ENCODE measurements around the gene ATP10A.
"Not testable (repeated sequence)": the region's sequence is repeated elsewhere in the genome, so short reads cannot be mapped to it uniquely, and the experiment has no call there.

The ATP10A gene

DNA sequence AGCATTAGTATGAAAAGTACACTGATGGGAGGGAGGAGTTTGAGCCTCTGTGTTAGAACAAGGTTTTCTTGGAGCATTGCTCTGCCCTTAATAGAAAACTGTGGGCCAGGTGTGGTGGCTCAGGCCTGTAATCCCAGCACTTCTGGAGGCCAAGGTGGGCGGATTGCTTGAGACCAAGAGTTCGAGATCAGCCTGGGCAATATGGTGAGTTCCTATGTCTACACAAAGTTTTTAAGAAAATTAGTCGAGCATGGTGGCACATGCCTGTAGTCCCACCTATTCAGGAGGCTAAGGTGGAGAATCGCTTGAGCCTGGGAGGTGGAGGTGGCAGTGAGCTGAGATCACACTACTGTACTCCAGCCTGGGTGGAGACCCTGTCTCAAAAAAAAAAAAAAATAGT lies 103.7 kb downstream of the ATP10A start:
- Histone ChIP-seq H3K23ac (ENCODE audit: low read depth, low read length, poor library complexity) (no peak overlapping the region), H3K4me2 (ENCODE audit: insufficient read depth, low read length, poor library complexity, severe bottlenecking) (no peak overlapping the region), H3K4me1 (ENCODE audit: control insufficient read depth in 2 of 2, insufficient read depth in 1 of 2, low read depth in 1 of 2, low read length in 2 of 2) (peaks cover 0 to 2% of the 10 kb centered on the region in 2 donors), H3K79me1 (ENCODE audit: low read depth, low read length) (no peaks in the 10 kb centered on the region), H4K8ac (ENCODE audit: low read depth, low read length) (no peak overlapping the region), H3K36me3 (replicated peaks in 1 of 2; ENCODE audit: control insufficient read depth in 2 of 2, insufficient read depth in 2 of 2, low read length in 2 of 2) (no peaks in the 10 kb centered on the region), H3K18ac (ENCODE audit: low read length) (no peak overlapping the region), H2AFZ (ENCODE audit: low read length) (no peak overlapping the region), H3K9ac (ENCODE audit: low read depth, low read length, poor library complexity) (no peak overlapping the region), H2BK5ac (ENCODE audit: low read length) (no peak overlapping the region), H2BK15ac (ENCODE audit: low read length) (no peak overlapping the region), H2BK12ac (ENCODE audit: low read length) (no peak overlapping the region), H3K27me3 (ENCODE audit: control insufficient read depth in 3 of 3, insufficient read depth in 3 of 3, low read depth in 1 of 3, low read length in 3 of 3) (no peaks in the 10 kb centered on the region), H3K27ac (replicated peaks; ENCODE audit: low read length) (no peak overlapping the region), H2AK5ac (ENCODE audit: low read depth, low read length) (no peak overlapping the region), H2BK120ac (ENCODE audit: low read depth, low read length) (no peak overlapping the region), H3K14ac (ENCODE audit: low read length) (no peak overlapping the region), H4K91ac (ENCODE audit: low read depth, low read length, poor library complexity) (no peak overlapping the region), H3K4me3 (ENCODE audit: low read length in 2 of 2) (no peak overlapping the region), H3K4ac (ENCODE audit: low read length) (no peak overlapping the region), H3K9me3 (replicated peaks in 1 of 2; ENCODE audit: control insufficient read depth in 2 of 2, insufficient read depth in 1 of 2, low read depth in 1 of 2, low read length in 2 of 2) (no peaks in the 10 kb centered on the region)
- DNase-seq (ENCODE audit: low spot score), result no peak
- WGBS, 2 donors (ENCODE audit: extremely low coverage in 2 of 2, insufficient read length in 2 of 2, insufficient replicate concordance in 1 of 2), result no CpG with 5 or more reads among the region's 4 CpGs

- not testable (repeated sequence) for H2BK120ac ChIP-seq (ENCODE audit: low read depth, low read length); H2BK12ac ChIP-seq (ENCODE audit: low read length); H2AFZ ChIP-seq (ENCODE audit: low read length); H3K4ac ChIP-seq (ENCODE audit: low read length); H3K79me1 ChIP-seq (ENCODE audit: low read depth, low read length); H3K27ac ChIP-seq (replicated peaks; ENCODE audit: low read length); H3K9ac ChIP-seq (ENCODE audit: low read depth, low read length, poor library complexity); H3K4me3 ChIP-seq (ENCODE audit: low read length in 2 of 2); H3K4me1 ChIP-seq (ENCODE audit: control insufficient read depth in 2 of 2, insufficient read depth in 1 of 2, low read depth in 1 of 2, low read length in 2 of 2); H2AK5ac ChIP-seq (ENCODE audit: low read depth, low read length); H3K9me3 ChIP-seq (replicated peaks in 1 of 2; ENCODE audit: control insufficient read depth in 2 of 2, insufficient read depth in 1 of 2, low read depth in 1 of 2, low read length in 2 of 2); H3K18ac ChIP-seq (ENCODE audit: low read length); H4K8ac ChIP-seq (ENCODE audit: low read depth, low read length); H3K27me3 ChIP-seq (ENCODE audit: control insufficient read depth in 3 of 3, insufficient read depth in 3 of 3, low read depth in 1 of 3, low read length in 3 of 3); H3K4me2 ChIP-seq (ENCODE audit: insufficient read depth, low read length, poor library complexity, severe bottlenecking); H2BK5ac ChIP-seq (ENCODE audit: low read length); H3K36me3 ChIP-seq (replicated peaks in 1 of 2; ENCODE audit: control insufficient read depth in 2 of 2, insufficient read depth in 2 of 2, low read length in 2 of 2); H2BK15ac ChIP-seq (ENCODE audit: low read length); H3K14ac ChIP-seq (ENCODE audit: low read length); DNase-seq (ENCODE audit: low spot score); H4K91ac ChIP-seq (ENCODE audit: low read depth, low read length, poor library complexity); H3K23ac ChIP-seq (ENCODE audit: low read depth, low read length, poor library complexity)
- WGBS, 2 donors (ENCODE audit: extremely low coverage in 2 of 2, insufficient read length in 2 of 2, insufficient replicate concordance in 1 of 2), result no CpG with 5 or more reads among the region's 11 CpGs
Observed at GRCh38 chr15:25758612-25759011, 104.5 kb downstream of the ATP10A start.

DNA sequence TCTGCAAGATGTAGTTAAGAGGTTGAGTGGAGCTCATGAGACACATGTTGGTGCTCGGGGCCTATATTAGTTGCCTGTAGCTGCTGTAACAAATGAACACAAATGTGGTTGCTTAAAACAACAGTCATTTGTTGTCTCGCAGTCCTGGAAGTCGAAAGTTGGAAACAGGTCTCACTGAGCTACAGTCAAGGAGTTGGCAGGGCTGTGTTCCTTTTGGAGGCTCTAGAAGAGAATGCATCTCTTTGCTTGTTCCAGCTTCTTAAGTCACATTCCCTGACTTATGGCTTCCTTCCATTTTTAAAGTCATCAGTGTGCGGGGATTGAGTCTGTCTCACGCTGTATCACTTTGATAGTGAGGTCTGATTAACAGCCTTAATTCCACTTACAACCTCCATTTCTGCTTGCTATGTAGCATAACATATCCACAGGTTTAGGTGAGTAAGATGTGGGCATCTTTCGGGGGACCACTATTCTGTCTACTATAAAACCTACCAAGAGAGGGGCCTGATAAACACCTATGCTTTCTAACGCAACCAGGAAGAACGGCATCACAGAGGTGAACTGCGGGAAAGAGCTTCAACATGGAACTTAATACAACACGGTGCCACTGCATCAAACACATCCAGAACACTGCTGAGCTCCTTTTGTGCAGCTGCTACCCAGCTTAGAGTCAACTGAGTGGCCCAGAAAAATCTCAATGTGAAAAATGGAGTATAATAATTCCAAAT lies 119.4 kb downstream of the ATP10A start:
- no peaks in the 10 kb centered on the region for H3K79me1 ChIP-seq (ENCODE audit: low read depth, low read length)
- H4K91ac ChIP-seq (ENCODE audit: low read depth, low read length, poor library complexity), result no peak overlapping the region
- H3K9me3 ChIP-seq (replicated peaks in 1 of 2; ENCODE audit: control insufficient read depth in 2 of 2, insufficient read depth in 1 of 2, low read depth in 1 of 2, low read length in 2 of 2), result peaks cover 0 to 3% of the 10 kb centered on the region in 2 donors
- H3K27ac ChIP-seq (replicated peaks; ENCODE audit: low read length), result no peak overlapping the region
- H3K9ac ChIP-seq (ENCODE audit: low read depth, low read length, poor library complexity), result no peak overlapping the region
- H3K36me3 ChIP-seq (replicated peaks in 1 of 2; ENCODE audit: control insufficient read depth in 2 of 2, insufficient read depth in 2 of 2, low read length in 2 of 2), result no peaks in the 10 kb centered on the region
- H4K8ac ChIP-seq (ENCODE audit: low read depth, low read length), result no peak overlapping the region
- no peaks in the 10 kb centered on the region for H3K27me3 ChIP-seq (ENCODE audit: control insufficient read depth in 3 of 3, insufficient read depth in 3 of 3, low read depth in 1 of 3, low read length in 3 of 3)
- peaks cover 12% of the 10 kb centered on the region in 2 donors for H3K4me1 ChIP-seq (ENCODE audit: control insufficient read depth in 2 of 2, insufficient read depth in 1 of 2, low read depth in 1 of 2, low read length in 2 of 2)
- no peak overlapping the region for H2BK5ac ChIP-seq (ENCODE audit: low read length)
- H2BK12ac ChIP-seq (ENCODE audit: low read length), result no peak overlapping the region
- no peak overlapping the region for H2BK15ac ChIP-seq (ENCODE audit: low read length)
- H2AFZ ChIP-seq (ENCODE audit: low read length), result no peak overlapping the region
- no peak overlapping the region for H3K4ac ChIP-seq (ENCODE audit: low read length)
- H2BK120ac ChIP-seq (ENCODE audit: low read depth, low read length), result no peak overlapping the region
- DNase-seq (ENCODE audit: low spot score), result no peak
- H3K4me3 ChIP-seq (ENCODE audit: low read length in 2 of 2), result no peak overlapping the region
- H2AK5ac ChIP-seq (ENCODE audit: low read depth, low read length), result no peak overlapping the region
- no peak overlapping the region for H3K23ac ChIP-seq (ENCODE audit: low read depth, low read length, poor library complexity)
- no CpG with 5 or more reads among the region's 10 CpGs for WGBS, 2 donors (ENCODE audit: extremely low coverage in 2 of 2, insufficient read length in 2 of 2, insufficient replicate concordance in 1 of 2)
- no peak overlapping the region for H3K14ac ChIP-seq (ENCODE audit: low read length)
- H3K4me2 ChIP-seq (ENCODE audit: insufficient read depth, low read length, poor library complexity, severe bottlenecking), result no peak overlapping the region
- no peak overlapping the region for H3K18ac ChIP-seq (ENCODE audit: low read length)

GRCh38 chr15:25742776-25743547 lies 120.2 kb downstream of the ATP10A start:
- no peak for DNase-seq (ENCODE audit: low spot score)
- no peak overlapping the region for H3K14ac ChIP-seq (ENCODE audit: low read length)

More at GRCh38 chr15:25742776-25743547, 120.2 kb downstream of the ATP10A start:
- Histone ChIP-seq H3K18ac (ENCODE audit: low read length) (peak overlapping the region; percentile 5), H3K9ac (ENCODE audit: low read depth, low read length, poor library complexity) (no peak overlapping the region), H2BK120ac (ENCODE audit: low read depth, low read length) (no peak overlapping the region), H3K4ac (ENCODE audit: low read length) (no peak overlapping the region), H2AK5ac (ENCODE audit: low read depth, low read length) (no peak overlapping the region), H3K9me3 (replicated peaks in 1 of 2; ENCODE audit: control insufficient read depth in 2 of 2, insufficient read depth in 1 of 2, low read depth in 1 of 2, low read length in 2 of 2) (peaks cover 0 to 3% of the 10 kb centered on the region in 2 donors), H3K27me3 (ENCODE audit: control insufficient read depth in 3 of 3, insufficient read depth in 3 of 3, low read depth in 1 of 3, low read length in 3 of 3) (no peaks in the 10 kb centered on the region), H2BK12ac (ENCODE audit: low read length) (no peak overlapping the region), H4K91ac (ENCODE audit: low read depth, low read length, poor library complexity) (no peak overlapping the region), H2BK5ac (ENCODE audit: low read length) (no peak overlapping the region), H2BK15ac (ENCODE audit: low read length) (no peak overlapping the region), H3K4me1 (ENCODE audit: control insufficient read depth in 2 of 2, insufficient read depth in 1 of 2, low read depth in 1 of 2, low read length in 2 of 2) (peaks cover 12 to 15% of the 10 kb centered on the region in 2 donors), H4K8ac (ENCODE audit: low read depth, low read length) (no peak overlapping the region), H3K4me3 (ENCODE audit: low read length in 2 of 2) (peak overlapping the region in 1 of 2 donors; percentile 19), H3K36me3 (replicated peaks in 1 of 2; ENCODE audit: control insufficient read depth in 2 of 2, insufficient read depth in 2 of 2, low read length in 2 of 2) (no peaks in the 10 kb centered on the region), H3K23ac (ENCODE audit: low read depth, low read length, poor library complexity) (no peak overlapping the region), H3K79me1 (ENCODE audit: low read depth, low read length) (no peaks in the 10 kb centered on the region), H3K27ac (replicated peaks; ENCODE audit: low read length) (peak overlapping the region; percentile 76), H2AFZ (ENCODE audit: low read length) (peak overlapping the region; percentile 87), H3K4me2 (ENCODE audit: insufficient read depth, low read length, poor library complexity, severe bottlenecking) (peak overlapping the region; percentile 21)
- WGBS, 2 donors (ENCODE audit: extremely low coverage in 2 of 2, insufficient read length in 2 of 2, insufficient replicate concordance in 1 of 2), result no CpG with 5 or more reads among the region's 9 CpGs
